ENCODE measurements around the gene NPFFR2. TPM values are rescaled to one million over a fixed set of nuclear protein-coding genes. Genes with fewer than 3 reads are reported as not detected.

NPFFR2 gene
- total RNA-seq, 2 donors from 2014 or later, result 0.45 TPM; not detected in 1

DNA sequence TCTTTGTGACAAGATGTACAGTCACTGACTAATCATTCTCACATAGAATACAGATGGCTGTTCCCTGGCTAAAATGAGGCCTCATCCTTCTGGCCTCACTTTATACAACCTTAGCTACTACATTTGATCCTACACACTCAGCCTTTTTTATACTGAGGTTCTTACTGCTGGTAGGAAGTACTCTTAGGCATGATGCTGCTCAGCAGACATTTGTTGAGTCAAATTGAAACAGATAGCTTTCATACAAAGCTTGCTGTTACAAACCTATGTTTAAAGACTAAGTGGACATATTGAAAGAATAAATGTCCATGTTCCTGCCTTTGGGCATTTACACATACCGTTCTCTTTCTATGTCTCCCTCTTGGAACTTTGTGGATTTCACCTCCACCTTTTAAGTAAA is 154.9 kb downstream of the NPFFR2 start:
- intact Hi-C loops (cut with DNase I), result no loop called here
- no peak overlapping the region for H3K27ac ChIP-seq
- H3K36me3 ChIP-seq, result no peaks in the 10 kb centered on the region
- no peak for TF ChIP-seq POLR2A (IDR thresholded peaks at IDR 0.05)
- TF ChIP-seq POLR2AphosphoS5 (IDR thresholded peaks at IDR 0.05), result no peak
- TF ChIP-seq, protein P1, sequence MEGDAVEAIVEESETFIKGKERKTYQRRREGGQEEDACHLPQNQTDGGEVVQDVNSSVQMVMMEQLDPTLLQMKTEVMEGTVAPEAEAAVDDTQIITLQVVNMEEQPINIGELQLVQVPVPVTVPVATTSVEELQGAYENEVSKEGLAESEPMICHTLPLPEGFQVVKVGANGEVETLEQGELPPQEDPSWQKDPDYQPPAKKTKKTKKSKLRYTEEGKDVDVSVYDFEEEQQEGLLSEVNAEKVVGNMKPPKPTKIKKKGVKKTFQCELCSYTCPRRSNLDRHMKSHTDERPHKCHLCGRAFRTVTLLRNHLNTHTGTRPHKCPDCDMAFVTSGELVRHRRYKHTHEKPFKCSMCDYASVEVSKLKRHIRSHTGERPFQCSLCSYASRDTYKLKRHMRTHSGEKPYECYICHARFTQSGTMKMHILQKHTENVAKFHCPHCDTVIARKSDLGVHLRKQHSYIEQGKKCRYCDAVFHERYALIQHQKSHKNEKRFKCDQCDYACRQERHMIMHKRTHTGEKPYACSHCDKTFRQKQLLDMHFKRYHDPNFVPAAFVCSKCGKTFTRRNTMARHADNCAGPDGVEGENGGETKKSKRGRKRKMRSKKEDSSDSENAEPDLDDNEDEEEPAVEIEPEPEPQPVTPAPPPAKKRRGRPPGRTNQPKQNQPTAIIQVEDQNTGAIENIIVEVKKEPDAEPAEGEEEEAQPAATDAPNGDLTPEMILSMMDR (IDR thresholded peaks at IDR 0.05), result no peak
- no peaks in the 10 kb centered on the region for H3K27me3 ChIP-seq (replicated peaks; ENCODE audit: insufficient read depth)
- no peak overlapping the region for H3K4me3 ChIP-seq
- no peaks in the 10 kb centered on the region for H3K4me1 ChIP-seq (replicated peaks)
- no peak for DNase-seq (ENCODE audit: low spot score)
- no peaks in the 10 kb centered on the region for H3K9me3 ChIP-seq
- WGBS, result 88% methylated on average over 1 of the region's 1 CpG

DNA sequence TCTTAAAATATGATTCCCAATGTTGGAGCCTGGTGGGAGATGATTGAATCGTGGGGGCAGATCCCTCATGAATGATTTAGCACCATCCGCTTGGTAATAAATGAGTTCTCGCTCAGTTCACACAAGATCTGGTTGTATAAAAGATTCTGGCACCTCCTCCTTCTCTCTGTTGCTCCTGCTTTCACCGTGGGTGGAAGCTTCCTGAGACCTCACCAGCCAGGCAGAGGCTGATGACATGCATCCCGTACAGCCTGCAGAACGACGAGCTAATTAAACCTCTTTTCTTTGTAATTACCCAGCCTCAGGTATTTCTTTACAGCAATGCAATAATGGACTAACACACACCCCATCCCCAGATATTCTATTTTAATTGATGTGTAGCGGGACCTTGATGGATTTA is 162.2 kb downstream of the NPFFR2 start:
- no peaks in the 10 kb centered on the region for H3K27me3 ChIP-seq (replicated peaks; ENCODE audit: insufficient read depth)
- DNase-seq (ENCODE audit: low spot score), result no peak
- H3K4me1 ChIP-seq (replicated peaks), result no peaks in the 10 kb centered on the region
- 63% methylated on average over 8 of the region's 8 CpGs for WGBS
- H3K27ac ChIP-seq, result no peak overlapping the region
- intact Hi-C loops (cut with DNase I), result no loop called here
- H3K36me3 ChIP-seq, result no peaks in the 10 kb centered on the region
- no peak overlapping the region for H3K4me3 ChIP-seq
- TF ChIP-seq POLR2AphosphoS5 (IDR thresholded peaks at IDR 0.05), result no peak
- no peak for TF ChIP-seq POLR2A (IDR thresholded peaks at IDR 0.05)
- TF ChIP-seq, protein P1 (IDR thresholded peaks at IDR 0.05), result no peak
- H3K9me3 ChIP-seq, result no peaks in the 10 kb centered on the region

GRCh38 chr4:72194453-72194852 is 162.7 kb downstream of the NPFFR2 start:
- TF ChIP-seq POLR2A (IDR thresholded peaks at IDR 0.05), result no peak
- TF ChIP-seq POLR2AphosphoS5 (IDR thresholded peaks at IDR 0.05), result no peak
- TF ChIP-seq, protein P1 (IDR thresholded peaks at IDR 0.05), result no peak
- Histone ChIP-seq H3K36me3 (no peaks in the 10 kb centered on the region), H3K27me3 (replicated peaks; ENCODE audit: insufficient read depth) (no peaks in the 10 kb centered on the region), H3K4me1 (replicated peaks) (no peaks in the 10 kb centered on the region), H3K27ac (no peak overlapping the region), H3K4me3 (no peak overlapping the region), H3K9me3 (no peaks in the 10 kb centered on the region)
- intact Hi-C loops (cut with DNase I), result no loop called here
- DNase-seq (ENCODE audit: low spot score), result no peak
- 65% methylated on average over 1 of the region's 1 CpG for WGBS

Other genes with a start within 250 kb of the NPFFR2 start
- under 1 TPM in 1 of 2 donors, not detected in 1; 0.45 TPM for gene GC, start 247.9 kb upstream of the NPFFR2 start, total RNA-seq